Right ventricle myocardium superior (tissue), 1 donor: ENCODE results near the gene PAM16. TPM values are rescaled to one million over a fixed set of nuclear protein-coding genes. Genes with fewer than 3 reads are reported as not detected.

Experiments used
- ATAC-seq: fragments of 200-7000 bp; cut with Tn5 transposase; one replicate; pipeline ENCODE4 v1.9.1; 2020; ENCODE audit warnings: mild to moderate bottlenecking; ENCODE audit not compliant: poor library complexity
- DNase-seq: peaks from one replicate; pipeline ENCODE4 v3.0.0-alpha.2; 2020
- intact Hi-C: fragments of 100-400 bp; cut with DNase I; formaldehyde crosslinking; loops from one replicate; pipeline ENCODE4 v1.11.2; 2022
- total RNA-seq: library from RNA; stranded (reverse); fragmentation: NEBNext Ultra II Directional; extraction: Animal tissue kit (Norgen Biotek cat#: 25700); gene quantifications from one replicate; pipeline ENCODE4 v1.2.1, GENCODE V29; 2021
- donor health status: DM: no; HTN: yes; CAD: no; lungs with severe emphysema.

PAM16 gene
- total RNA-seq, 1 donor from 2014 or later: 74.0 TPM

DNA sequence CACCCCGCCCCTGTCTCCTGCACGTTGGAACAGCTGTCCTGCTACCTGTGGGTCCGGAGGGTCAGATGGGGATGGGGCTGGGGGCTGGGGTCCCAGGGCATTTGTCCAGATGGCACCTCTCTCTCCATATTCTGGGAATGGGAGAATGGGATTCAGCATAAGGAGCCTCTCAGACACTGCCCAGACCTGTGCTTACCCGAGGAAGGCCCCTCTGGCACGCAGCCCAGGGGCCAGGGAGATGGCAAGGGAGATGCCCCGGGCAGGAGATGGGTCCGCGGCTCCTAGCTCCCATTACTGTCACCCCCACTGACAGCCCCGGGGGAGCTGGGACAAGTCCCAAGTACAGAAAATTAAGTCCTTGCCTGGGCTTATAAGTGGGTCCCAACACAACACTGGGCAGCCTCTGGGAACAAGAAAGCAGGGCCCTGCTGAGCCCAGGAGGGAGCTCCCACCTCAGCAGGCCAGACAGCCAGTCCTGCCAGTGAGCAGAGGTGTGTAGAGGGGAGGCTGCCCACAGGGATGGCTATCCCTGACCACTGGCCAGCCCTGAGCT, 22.3 kb upstream of the PAM16 start:
- no peak for ATAC-seq
- no peak for DNase-seq
- intact Hi-C loops: no loop called here

- ATAC-seq: no peak
Measured at GRCh38 chr16:4372578-4373355, 21.6 kb upstream of the PAM16 start.

DNA sequence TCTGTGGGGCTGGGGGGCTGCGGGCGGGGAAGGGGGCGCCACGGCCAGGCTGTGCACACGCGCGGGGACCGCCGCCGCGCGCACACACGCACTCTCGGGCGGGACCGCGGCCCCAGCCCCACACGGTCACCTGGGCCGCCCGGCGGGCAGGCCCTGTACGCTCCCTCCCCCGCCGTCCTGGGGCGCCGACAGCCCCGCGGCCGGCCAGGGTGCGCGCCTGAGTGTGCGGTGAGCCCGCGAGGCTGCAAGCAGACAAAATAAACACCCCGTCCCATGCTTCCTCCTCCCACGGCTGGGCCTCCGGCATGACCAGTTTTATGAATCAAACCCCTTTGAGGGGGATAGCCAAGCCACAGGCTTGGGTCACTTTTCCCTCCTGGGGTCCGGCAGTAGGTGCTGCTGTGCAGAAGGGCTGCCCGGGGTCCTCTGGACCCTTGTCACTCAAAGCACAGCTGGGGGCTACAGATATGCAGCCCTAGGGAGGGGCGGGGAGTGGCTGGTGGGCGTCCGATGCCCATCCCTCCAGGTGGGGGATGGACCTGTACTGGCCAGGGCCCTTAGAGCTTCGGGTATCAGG, 21.0 kb upstream of the PAM16 start:
- DNase-seq (no peak), ATAC-seq (peak; percentile 6)

More at GRCh38 chr16:4372578-4373355, 21.6 kb upstream of the PAM16 start:
- intact Hi-C loops: no loop called here
- DNase-seq: no peak

GRCh38 chr16:4371357-4372000, 20.4 kb upstream of the PAM16 start, which contains the start of gene VASN:
TSS of gene VASN (plus strand) at chr16:4371848. CDS start at chr16:4380878, 9,030 bp downstream.
- DNase-seq: peak; percentile 90
- ATAC-seq: peak; percentile 81
- intact Hi-C loops: no loop called here

More for the DNA sequence above, 21.0 kb upstream of the PAM16 start:
- intact Hi-C loops: no loop called here

DNA sequence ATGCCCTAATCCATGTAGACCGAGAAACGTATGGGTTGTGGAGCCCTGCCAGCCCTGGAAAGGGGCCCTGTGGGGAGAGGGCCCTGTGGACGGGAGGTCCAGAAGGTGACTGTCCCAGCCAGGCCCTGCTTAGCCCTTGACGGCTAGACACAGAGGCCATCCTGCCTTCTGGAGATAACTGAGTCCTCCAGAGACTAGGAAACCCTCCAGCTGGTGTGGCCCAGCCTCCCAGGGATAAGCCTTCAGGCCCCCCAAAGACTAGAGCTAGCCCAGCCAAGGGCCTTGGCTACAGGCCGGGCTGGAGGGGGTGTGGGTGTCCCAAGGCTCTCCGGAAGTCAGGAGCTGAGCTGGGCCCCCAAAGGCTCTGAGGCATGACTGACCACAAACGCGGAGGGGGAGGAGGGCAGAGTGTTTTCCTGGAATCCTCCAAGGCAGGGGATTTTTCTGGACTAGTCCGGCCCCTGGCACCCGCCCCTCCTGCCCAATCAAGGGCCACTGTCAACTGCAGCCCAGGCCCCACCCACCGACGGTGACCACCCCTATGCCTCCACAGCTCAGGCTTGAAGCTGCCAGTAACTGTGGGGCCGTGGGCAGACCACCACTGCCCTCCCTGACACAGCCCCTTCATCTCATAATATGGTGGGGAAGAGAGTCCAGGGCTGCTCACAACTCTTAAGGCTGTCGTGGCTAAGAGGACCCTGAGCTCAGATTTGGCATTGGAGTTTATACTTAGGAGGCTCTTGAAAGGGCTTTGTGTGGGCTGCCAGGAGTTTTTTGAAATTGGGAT, 19.6 kb upstream of the PAM16 start:
- intact Hi-C loops: no loop called here
- ATAC-seq: peak; percentile 47
- peak; percentile 86 for DNase-seq

- ATAC-seq (no peak), DNase-seq (no peak)
- intact Hi-C loops: no loop called here
Measured at GRCh38 chr16:4370151-4370550, 19.0 kb upstream of the PAM16 start.

DNA sequence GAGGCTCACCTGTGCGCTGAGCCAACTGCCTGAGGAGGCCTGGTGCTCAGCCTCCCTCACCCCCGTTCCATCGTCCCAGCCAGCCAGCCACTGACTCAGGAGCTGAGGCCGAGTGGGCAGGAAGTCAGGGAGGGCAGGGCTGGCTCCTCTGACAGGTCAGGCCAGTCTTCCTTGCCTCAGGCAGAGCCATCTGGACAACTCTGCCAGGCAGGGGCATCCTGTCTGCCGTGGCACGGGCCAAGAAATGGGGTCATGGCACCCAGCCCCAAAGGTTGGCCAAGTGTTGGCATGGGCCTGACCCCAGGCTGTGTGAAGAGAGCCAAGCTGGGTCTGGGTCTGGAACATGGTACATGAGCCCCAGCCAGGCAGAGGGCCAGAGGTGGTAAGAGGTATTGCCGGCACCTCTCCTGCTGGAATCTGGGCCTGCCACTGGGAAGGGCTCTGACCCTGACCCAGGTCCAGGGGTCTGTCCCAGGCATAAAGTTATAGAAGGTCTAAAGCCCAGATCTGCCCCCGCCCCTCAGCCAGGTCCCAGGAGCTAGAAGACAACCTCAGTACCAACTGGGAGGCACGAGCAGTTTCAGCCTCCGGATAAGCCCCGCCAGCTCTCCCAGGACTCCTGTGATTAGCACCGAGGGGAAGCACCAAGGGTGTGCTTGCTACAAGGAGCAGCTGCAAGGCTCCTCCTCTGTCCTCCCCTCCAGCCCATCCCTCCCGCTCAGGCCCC, 18.0 kb upstream of the PAM16 start:
- ATAC-seq: no peak
- intact Hi-C loops: no loop called here

DNA sequence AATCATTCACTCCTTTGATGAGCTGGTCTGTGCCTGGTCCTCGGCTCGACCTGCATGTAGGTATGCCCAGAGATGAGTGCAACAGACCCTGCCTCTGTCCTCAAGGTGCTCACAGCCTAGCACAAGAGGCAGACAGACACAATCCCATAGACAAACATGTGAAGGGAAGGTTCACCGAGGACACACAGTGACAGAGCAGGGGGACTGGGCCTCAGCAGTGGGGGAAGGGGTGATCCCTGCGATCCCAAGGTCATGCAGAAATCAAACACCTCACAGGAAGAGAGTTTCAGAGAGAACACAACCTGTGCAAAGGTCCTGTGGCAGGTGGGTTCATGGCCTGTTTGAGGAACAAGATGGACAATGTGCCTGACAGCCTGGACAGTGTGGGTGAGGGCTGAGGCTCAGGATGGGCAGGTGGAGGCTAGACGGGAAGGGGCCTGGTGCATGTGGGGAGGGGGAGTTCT, 16.3 kb upstream of the PAM16 start:
- no peak for DNase-seq
- intact Hi-C loops: no loop called here

More for the DNA sequence above, 18.0 kb upstream of the PAM16 start:
- DNase-seq: no peak

DNA sequence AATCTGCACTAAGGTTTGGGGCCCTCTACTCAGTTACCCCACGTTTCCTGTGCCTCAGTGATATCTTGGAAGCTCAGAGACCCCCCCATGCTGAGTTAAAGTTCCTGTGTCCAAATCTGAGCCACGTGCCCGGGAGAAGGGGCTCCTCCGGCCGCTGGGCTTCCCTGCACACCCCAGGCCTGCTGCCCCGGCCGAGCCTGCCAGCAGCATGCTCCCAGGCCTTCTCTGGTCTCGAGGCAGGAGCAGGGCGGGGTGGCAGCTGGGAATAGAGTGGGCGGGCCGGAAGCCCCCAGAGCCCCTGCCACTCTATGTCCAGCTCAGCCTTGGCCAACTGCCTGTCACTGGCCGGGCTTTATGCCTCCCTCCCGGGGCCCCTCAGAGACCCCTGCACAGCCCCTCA, 14.9 kb upstream of the PAM16 start:
- ATAC-seq (no peak), DNase-seq (no peak)
- intact Hi-C loops: no loop called here

More for the DNA sequence above, 16.3 kb upstream of the PAM16 start:
- no peak for ATAC-seq

DNA sequence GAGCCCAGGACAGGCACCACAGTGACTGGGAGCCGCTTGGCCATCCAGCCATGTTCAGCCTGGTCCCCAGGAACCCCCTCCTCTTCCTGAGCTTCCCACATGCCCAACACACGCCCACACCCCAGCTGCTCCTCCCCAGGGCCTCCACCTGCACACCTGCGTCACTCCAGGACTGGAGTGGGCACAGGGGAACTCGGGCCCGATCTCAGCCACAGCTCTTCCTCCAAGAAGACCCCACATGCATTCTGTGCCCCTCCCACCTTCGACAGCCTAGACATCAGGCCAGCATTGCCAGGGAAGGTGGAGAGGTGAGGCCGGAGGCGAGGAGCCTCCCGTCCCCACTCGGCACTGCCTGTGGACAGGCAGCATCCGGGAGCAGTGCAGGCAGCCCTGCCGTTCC, 14.5 kb upstream of the PAM16 start:
- no peak for DNase-seq
- ATAC-seq: no peak
- intact Hi-C loops: no loop called here

GRCh38 chr16:4365014-4365406, 13.9 kb upstream of the PAM16 start:
- no peak for ATAC-seq
- intact Hi-C loops: no loop called here
- DNase-seq: no peak

- DNase-seq: no peak
- intact Hi-C loops: no loop called here
Measured at GRCh38 chr16:4364196-4365013, 13.3 kb upstream of the PAM16 start.

DNA sequence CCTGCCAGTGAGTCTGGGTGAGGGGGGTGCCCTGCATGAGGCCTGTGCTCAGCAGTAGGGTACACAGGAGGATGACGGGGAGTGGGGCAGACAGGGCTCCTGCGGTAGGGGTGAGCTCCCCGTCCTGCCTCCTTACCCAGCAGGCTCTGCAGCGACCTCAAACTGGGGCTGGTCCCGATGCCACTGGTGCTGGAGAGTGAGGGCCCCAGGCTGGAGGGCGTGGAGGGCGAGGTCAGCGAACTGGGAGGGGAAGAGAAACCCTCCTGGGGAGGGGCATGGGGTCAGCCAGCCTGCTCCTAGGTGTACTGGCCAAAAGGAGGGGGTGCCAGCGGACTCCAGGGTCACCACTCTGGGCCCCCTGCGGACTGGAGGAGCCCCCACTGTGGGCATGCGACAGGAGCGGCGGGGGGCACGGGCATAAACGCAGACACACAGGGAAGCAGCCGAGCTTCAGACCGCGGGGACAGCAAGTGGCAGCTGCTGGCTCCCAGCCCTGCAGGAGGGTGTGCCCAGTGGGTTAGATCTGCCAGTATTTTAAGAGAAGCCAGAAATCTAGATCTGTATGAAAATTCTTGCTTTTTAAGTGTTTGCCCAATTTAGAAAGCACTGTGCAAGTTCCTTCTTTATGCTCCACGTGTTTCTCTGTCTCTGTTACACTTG, 11.5 kb upstream of the PAM16 start:
- DNase-seq: no peak
- no peak for ATAC-seq
- intact Hi-C loops: no loop called here

More at GRCh38 chr16:4364196-4365013, 13.3 kb upstream of the PAM16 start:
- ATAC-seq: no peak

GRCh38 chr16:4361944-4362311, 10.8 kb upstream of the PAM16 start:
- DNase-seq (no peak), ATAC-seq (no peak)
- intact Hi-C loops: no loop called here

DNA sequence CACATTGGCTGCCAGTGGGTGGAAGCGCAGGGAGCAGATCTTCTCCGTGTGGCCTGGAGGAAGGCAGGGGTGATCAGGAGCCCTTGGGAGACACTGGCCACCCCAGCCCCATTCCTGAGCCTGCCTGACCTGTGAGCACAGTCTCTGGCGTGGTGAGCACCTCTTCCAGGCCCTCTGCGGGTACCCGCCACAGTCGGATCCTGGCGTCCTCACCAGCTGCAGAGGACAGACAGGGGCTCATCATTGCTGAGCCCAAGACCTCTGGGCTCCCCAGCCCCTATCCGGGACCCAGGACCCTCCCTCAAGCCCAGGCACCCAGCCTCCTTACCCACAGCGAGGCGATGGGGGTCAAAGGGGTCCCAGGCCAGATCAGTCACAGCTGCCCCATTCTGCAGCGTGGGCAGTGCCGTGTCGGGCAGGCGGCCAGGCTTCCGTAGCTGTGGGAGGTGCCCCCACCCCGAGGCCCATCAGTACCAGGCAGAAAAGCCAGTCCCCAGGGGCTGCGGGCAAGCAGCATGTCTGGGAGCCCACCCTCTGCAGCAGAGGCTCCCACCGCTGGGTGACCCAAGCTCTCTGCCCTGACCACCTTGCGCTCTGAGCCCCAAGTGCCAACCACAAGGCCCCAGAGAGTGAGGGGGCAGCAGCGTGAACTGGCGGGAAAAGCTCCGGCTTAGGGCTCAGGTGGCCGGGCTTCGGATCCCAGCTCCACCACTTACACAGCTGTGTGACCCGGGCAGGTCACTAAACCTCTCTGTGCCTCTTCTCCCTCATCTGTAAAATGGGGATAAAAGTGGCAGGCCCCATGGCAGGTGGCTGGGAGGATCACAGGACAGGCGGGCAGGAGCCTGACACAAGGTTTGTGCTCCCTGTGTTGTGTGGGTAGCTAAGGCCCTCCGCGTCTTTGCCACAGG, 10.2 kb upstream of the PAM16 start:
- DNase-seq (no peak), ATAC-seq (no peak)
- intact Hi-C loops: no loop called here

DNA sequence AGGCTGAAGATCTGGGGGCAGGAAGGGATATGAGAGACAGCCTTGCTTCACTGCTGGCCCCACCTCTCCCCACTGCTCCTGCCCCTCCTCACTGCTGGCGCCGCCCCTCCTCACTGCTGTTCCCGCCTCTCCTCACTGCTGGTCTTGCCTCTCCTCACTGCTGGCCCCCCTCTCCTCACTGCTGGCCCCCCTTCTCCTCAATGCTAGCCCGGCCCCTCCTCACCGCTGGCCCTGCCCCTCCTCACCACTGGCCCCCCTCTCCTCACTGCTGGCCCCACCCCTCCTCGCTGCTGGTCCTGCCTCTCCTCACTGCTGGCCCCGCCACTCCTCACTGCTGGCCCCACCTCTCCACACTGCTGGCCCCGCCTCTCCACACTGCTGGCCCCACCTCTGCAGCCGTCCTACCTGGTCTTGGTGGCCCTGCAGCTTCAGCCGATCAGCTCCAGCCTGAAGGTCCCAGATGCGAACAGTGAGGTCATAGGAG, 9.5 kb upstream of the PAM16 start:
- intact Hi-C loops: no loop called here
- DNase-seq (no peak), ATAC-seq (no peak)
